Measurements from ENCODE around the gene MALL.
"Not testable (repeated sequence)": the region's sequence is repeated elsewhere in the genome, so short reads cannot be mapped to it uniquely, and the experiment has no call there.

Gene MALL

GRCh38 chr2:110121052-110121334, 5.4 kb upstream of the MALL start:
- no peak for DNase-seq

GRCh38 chr2:110120171-110121051, 4.8 kb upstream of the MALL start:
- DNase-seq: no peak

- peak in 3 of 51 donors; percentile 4 to 11 (median 9) for DNase-seq
Observed at GRCh38 chr2:110116033-110116710, 550 bp upstream of the MALL start.

- DNase-seq: no peak
Observed at GRCh38 chr2:110114831-110115255, 779 bp downstream of the MALL start.

GRCh38 chr2:110113961-110114591, 1.5 kb downstream of the MALL start:
- no peak for DNase-seq

GRCh38 chr2:110108291-110108690, 7.3 kb downstream of the MALL start:
- DNase-seq: not testable (repeated sequence)

- DNase-seq: no peak
Observed at GRCh38 chr2:110107092-110108079, 8.2 kb downstream of the MALL start.

GRCh38 chr2:110106642-110107041, 9.0 kb downstream of the MALL start:
- DNase-seq: no peak

- no peak for DNase-seq
Observed at GRCh38 chr2:110105608-110106467, 9.8 kb downstream of the MALL start.

- no peak for DNase-seq
Observed at GRCh38 chr2:110105183-110105582, 10.4 kb downstream of the MALL start.

GRCh38 chr2:110104025-110104771, 11.4 kb downstream of the MALL start:
- DNase-seq: no peak

GRCh38 chr2:110103061-110103961, 12.3 kb downstream of the MALL start:
- DNase-seq: no peak

- no peak for DNase-seq
Observed at GRCh38 chr2:110101901-110102803, 13.5 kb downstream of the MALL start.

GRCh38 chr2:110101280-110101844, 14.3 kb downstream of the MALL start:
- DNase-seq: peak in 37 of 51 donors; percentile 2 to 78 (median 40)

GRCh38 chr2:110100880-110101279, 14.7 kb downstream of the MALL start:
- not testable (repeated sequence) for DNase-seq

GRCh38 chr2:110100480-110100879, 15.1 kb downstream of the MALL start:
- DNase-seq: no peak

All from hypothalamus (tissue), 51 donors.